Heart left ventricle (tissue), 13 donors: ENCODE results near the gene KRTAP10-6.

ENCODE experiments used
- POLR2A ChIP-seq, 2 donors: fragments of 450-650 bp; IDR thresholded peaks; one replicate each; pipeline ENCODE4 v1.6.1; 2017; ENCODE audit warnings: antibody characterized with exemption in 2 of 2, mild to moderate bottlenecking in 2 of 2, moderate library complexity in 2 of 2
- TF ChIP-seq, protein P1 (sequence below), 12 donors: fragments of 200-600 bp; sonication (generic) in 4 of 12; IDR thresholded peaks; one replicate each; pipeline versions ENCODE4 v1.5.0 to v1.8.0; 2018 to 2022; ENCODE audit warnings: antibody characterized with exemption in 12 of 12, mild to moderate bottlenecking in 5 of 12
- donor health status: ischemic (EF 13 %, LVEDD 7.1; RV severe dilation, severe dysfunction).
- donor health status: DM: no; HTN: yes; CAD: no.
- donor health status: DM: no; HTN: no; CAD: no.
- donor health status: ischemic (EF 25% LVEDD 6.9; RV normal size, moderate dysfunction).
- donor health status: ischemic (EF 25% LVEDD 5.7; RV mildly dilated, moderate dysfunction).
- donor health status: ischemic (EF 35%, LVEDD 5.7; RV mildly dilated, moderate dysfunction).
- donor health status: nonischemic (EF 11% LVEDD 7.7; RV severe dilation, severe dysfunction).
- donor health status: DM: yes; HTN: yes; CAD: no.
- donor health status: PGD.
- donor health status: ischemic (EF 29% LVEDD 5.4; RV normal size, mild dysfunction).
- donor health status: nonischemic (EF 23%, LVEDD 6.1; RV moderate dilation, normal function).

DNA sequence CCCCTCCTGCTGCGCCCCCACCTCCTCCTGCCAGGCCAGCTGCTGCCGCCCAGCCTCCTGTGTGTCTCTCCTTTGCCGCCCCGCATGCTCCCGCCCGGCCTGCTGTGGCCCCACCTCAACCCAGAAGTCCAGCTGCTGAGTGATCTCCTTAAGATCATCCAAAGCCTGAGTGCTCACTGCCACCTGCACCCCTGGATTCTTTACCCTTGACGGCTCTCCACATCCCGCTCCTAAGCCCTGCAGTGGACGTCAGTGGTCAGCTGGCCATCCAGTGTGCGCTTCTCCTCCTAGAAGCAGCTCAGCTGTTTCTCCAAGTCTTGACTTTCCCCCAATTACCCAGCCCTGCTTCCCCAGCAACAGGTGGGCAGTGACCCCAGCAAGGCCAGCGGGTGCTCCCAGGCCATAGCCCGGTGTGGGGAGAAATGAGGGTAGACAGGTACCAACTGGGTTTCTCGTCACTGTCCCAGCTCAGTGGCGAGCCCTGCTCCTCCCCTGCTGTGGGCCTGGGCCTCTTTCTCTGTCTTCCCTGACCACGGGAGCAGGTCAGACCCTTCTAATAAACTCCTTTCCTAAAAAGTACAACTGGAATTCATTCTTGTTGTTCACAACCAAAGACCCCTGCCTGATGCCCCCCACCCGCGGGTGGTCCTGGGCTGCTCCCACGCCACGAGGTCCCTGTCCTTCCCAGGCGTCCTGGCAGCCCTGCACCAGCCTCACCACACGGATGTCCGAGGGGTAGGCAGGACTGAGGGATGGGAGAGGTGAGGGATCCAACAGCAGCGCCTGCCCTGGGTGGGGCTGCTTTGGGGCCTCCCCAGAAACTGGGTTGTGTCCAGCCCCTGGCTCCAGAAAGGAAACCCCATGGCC, 9.5 kb upstream of the KRTAP10-6 start:
- TF ChIP-seq, protein P1, sequence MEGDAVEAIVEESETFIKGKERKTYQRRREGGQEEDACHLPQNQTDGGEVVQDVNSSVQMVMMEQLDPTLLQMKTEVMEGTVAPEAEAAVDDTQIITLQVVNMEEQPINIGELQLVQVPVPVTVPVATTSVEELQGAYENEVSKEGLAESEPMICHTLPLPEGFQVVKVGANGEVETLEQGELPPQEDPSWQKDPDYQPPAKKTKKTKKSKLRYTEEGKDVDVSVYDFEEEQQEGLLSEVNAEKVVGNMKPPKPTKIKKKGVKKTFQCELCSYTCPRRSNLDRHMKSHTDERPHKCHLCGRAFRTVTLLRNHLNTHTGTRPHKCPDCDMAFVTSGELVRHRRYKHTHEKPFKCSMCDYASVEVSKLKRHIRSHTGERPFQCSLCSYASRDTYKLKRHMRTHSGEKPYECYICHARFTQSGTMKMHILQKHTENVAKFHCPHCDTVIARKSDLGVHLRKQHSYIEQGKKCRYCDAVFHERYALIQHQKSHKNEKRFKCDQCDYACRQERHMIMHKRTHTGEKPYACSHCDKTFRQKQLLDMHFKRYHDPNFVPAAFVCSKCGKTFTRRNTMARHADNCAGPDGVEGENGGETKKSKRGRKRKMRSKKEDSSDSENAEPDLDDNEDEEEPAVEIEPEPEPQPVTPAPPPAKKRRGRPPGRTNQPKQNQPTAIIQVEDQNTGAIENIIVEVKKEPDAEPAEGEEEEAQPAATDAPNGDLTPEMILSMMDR (IDR thresholded peaks at IDR 0.05), result no peak
- TF ChIP-seq POLR2A (IDR thresholded peaks at IDR 0.05), result no peak
